ENCODE results near the gene DAP. TPM values are rescaled to one million over a fixed set of nuclear protein-coding genes. Genes with fewer than 3 reads are reported as not detected.

The DAP gene
- total RNA-seq, 1 experiment from 2014 or later, result 279 TPM

- TF ChIP-seq EZH2 (IDR thresholded peaks at IDR 0.05; ENCODE audit: low read depth) (no peak), CTCF (conservative IDR thresholded peaks at IDR 0.05) (no peak)
- H3F3A ChIP-seq (ENCODE audit: insufficient read depth, low read depth), result peaks cover 45% of the 10 kb centered on the region
- H3K79me2 ChIP-seq (ENCODE audit: low read depth), result peaks cover 43% of the 10 kb centered on the region
- no peak for DNase-seq
- peak overlapping the region; percentile 76 for H3K4me2 ChIP-seq
- H3K4me3 ChIP-seq, result no peak overlapping the region
- CTCF ChIA-PET, result interaction anchor here (0.5 to 0.7 kb wide), 2 partner anchors 73 to 135 kb away, joined by 3 read pairs; no protein-coding TSS in a partner anchor
- H4K20me1 ChIP-seq (ENCODE audit: insufficient read depth), result no peaks in the 10 kb centered on the region
- BruUV-seq (replicated peaks), result no TSS peak
- intact Hi-C loops (cut with micrococcal nuclease; ENCODE audit: unreplicated experiment), result no loop called here
- peaks cover 26% of the 10 kb centered on the region for H3K36me3 ChIP-seq (ENCODE audit: low read depth)
- no peak overlapping the region for H2AFZ ChIP-seq
- no peaks in the 10 kb centered on the region for H3K27me3 ChIP-seq (ENCODE audit: insufficient read depth, low read depth)
- H3K9me3 ChIP-seq (ENCODE audit: insufficient read depth, low read depth), result no peaks in the 10 kb centered on the region
- H3K4me1 ChIP-seq (replicated peaks; ENCODE audit: insufficient read depth), result peaks cover 61% of the 10 kb centered on the region
- H3K27ac ChIP-seq, result peak overlapping the region; percentile 91
- H3K9me2 ChIP-seq (ENCODE audit: insufficient read depth), result no peaks in the 10 kb centered on the region
- POLR2A ChIA-PET (ENCODE audit: unreplicated experiment), result interaction anchor here (0.6 to 1.2 kb wide), 3 partner anchors 24 to 42 kb away, joined by 4 to 10 read pairs (median 8); no protein-coding TSS in a partner anchor
Measured at GRCh38 chr5:10726913-10727517, 34.0 kb downstream of the DAP start.

DNA sequence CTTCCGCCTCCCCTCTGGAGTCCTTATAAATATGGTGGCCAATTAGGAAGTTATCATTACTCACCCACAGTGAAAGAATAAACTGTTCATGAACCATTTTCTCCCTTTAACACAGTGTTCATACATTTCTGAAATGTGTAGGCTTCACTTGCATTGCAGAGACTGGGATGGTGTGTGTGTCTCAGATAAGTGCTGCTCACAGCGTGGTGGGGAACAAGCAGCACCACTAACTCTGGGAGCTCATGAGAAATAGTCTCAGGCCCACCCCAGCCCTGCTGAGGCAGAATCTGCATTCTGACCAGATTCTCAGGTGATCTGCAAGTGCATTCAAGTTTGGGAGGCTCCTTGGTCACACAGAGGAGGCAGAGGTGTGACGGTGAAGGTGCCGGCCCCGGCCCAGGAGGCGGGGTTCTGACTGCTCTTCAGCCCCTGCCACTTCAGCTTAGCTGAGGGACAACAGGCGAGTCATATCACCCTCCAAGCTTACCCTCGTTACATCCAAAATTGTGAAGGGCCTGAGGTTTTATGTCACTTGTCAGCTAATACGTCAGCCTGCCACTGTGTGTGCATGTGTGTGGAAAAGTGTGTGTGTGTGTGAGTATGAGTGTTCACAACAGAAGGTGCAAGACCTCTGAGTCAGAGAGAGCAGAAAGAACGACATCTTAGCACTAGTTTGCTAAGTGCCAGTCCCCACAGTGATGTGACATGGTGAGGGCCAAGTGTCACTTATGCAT is 34.7 kb downstream of the DAP start:
- no peaks in the 10 kb centered on the region for H3K9me2 ChIP-seq (ENCODE audit: insufficient read depth)
- peaks cover 44% of the 10 kb centered on the region for H3K79me2 ChIP-seq (ENCODE audit: low read depth)
- H3K4me1 ChIP-seq (replicated peaks; ENCODE audit: insufficient read depth), result peaks cover 66% of the 10 kb centered on the region
- TF ChIP-seq EZH2 (IDR thresholded peaks at IDR 0.05; ENCODE audit: low read depth) (no peak), CTCF (conservative IDR thresholded peaks at IDR 0.05) (no peak)
- no peak overlapping the region for H2AFZ ChIP-seq
- H3K27me3 ChIP-seq (ENCODE audit: insufficient read depth, low read depth), result no peaks in the 10 kb centered on the region
- H3F3A ChIP-seq (ENCODE audit: insufficient read depth, low read depth), result peaks cover 50% of the 10 kb centered on the region
- peak overlapping the region; percentile 76 for H3K4me2 ChIP-seq
- no peaks in the 10 kb centered on the region for H3K9me3 ChIP-seq (ENCODE audit: insufficient read depth, low read depth)
- intact Hi-C loops (cut with micrococcal nuclease; ENCODE audit: unreplicated experiment), result no loop called here
- H3K27ac ChIP-seq, result peak overlapping the region; percentile 91
- H3K36me3 ChIP-seq (ENCODE audit: low read depth), result peaks cover 26% of the 10 kb centered on the region
- ChIA-PET POLR2A (ENCODE audit: unreplicated experiment) (interaction anchor here (0.6 to 1.9 kb wide), 6 partner anchors 20 to 71 kb away, joined by 3 to 13 read pairs (median 8); partner anchors contain the start of gene DAP), CTCF (interaction anchor here (0.7 to 2.9 kb wide), 2 partner anchors 24 to 73 kb away, joined by 3 to 31 read pairs; no protein-coding TSS in a partner anchor)
- DNase-seq, result peak in 1 of 2 experiments; percentile 29
- peak overlapping the region; percentile 43; the same call in 1 of the 2 replicates for H3K4me3 ChIP-seq
- H4K20me1 ChIP-seq (ENCODE audit: insufficient read depth), result no peaks in the 10 kb centered on the region
- no TSS peak for BruUV-seq (replicated peaks)

DNA sequence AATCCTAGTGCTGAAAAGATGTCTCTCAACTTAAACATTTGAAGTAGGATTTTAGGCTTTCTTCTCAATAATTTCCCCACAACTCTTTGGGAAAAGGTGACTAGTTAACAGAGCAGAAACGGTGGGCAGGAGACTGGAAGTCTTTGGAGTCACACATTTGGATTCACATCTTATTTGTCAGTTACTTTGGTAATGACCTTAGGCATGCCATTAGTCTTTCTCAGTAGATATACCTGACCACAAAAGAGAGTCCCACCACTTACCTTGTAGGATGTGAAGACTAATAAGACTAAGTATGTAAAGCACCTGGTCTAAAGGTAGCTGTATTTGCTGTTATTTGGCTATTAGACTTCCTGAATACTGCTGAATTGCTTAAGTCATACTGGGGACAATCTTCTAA is 35.4 kb downstream of the DAP start:
- Histone ChIP-seq H3K9me3 (ENCODE audit: insufficient read depth, low read depth) (no peaks in the 10 kb centered on the region), H3K79me2 (ENCODE audit: low read depth) (peaks cover 49% of the 10 kb centered on the region), H3K4me2 (peak overlapping the region; percentile 76), H3K4me1 (replicated peaks; ENCODE audit: insufficient read depth) (peaks cover 73% of the 10 kb centered on the region), H3K27me3 (ENCODE audit: insufficient read depth, low read depth) (no peaks in the 10 kb centered on the region), H3F3A (ENCODE audit: insufficient read depth, low read depth) (peaks cover 57% of the 10 kb centered on the region), H3K27ac (peak overlapping the region; percentile 91), H4K20me1 (ENCODE audit: insufficient read depth) (no peaks in the 10 kb centered on the region), H3K36me3 (ENCODE audit: low read depth) (peaks cover 32% of the 10 kb centered on the region), H3K9me2 (ENCODE audit: insufficient read depth) (no peaks in the 10 kb centered on the region), H3K4me3 (peak overlapping the region; percentile 43; the same call in 1 of the 2 replicates), H2AFZ (0 out of 2 replicates have a peak overlapping the region, but pooled peaks have one; percentile 5)
- DNase-seq, result peak in 1 of 2 experiments; percentile 83
- POLR2A ChIA-PET (ENCODE audit: unreplicated experiment), result interaction anchor here (0.6 to 1.9 kb wide), 5 partner anchors 20 to 70 kb away, joined by 3 to 13 read pairs (median 10); partner anchors contain the start of gene DAP
- intact Hi-C loops (cut with micrococcal nuclease; ENCODE audit: unreplicated experiment), result loop anchor here (1.0 kb wide), 2 partner anchors 23 to 35 kb away; no protein-coding TSS in a partner anchor
- no TSS peak for BruUV-seq (replicated peaks)
- CTCF ChIA-PET, result interaction anchor here (0.9 to 2.9 kb wide), 4 partner anchors 19 to 30 kb away, joined by 4 to 31 read pairs (median 9); no protein-coding TSS in a partner anchor
- no peak for TF ChIP-seq EZH2 (IDR thresholded peaks at IDR 0.05; ENCODE audit: low read depth)
- no peak for TF ChIP-seq CTCF (conservative IDR thresholded peaks at IDR 0.05)

Measured in PC-9 (cell line).